Neural progenitor cell (in vitro differentiated cells): ENCODE results near the gene MYO15B. TPM values are rescaled to one million over a fixed set of nuclear protein-coding genes. Genes with fewer than 3 reads are reported as not detected.

Experiments used
- DNase-seq: peaks from one replicate; pipeline ENCODE4 v3.0.0-alpha.2; 2016; ENCODE audit warnings: low spot score
- H2AFZ ChIP-seq: fragments of 200-600 bp; sonication (generic); replicated peaks from 2 replicates; pipeline ENCODE4 v1.6.1; 2016; ENCODE audit warnings: antibody characterized with exemption
- H3F3A ChIP-seq: fragments of 200-600 bp; sonication (generic); 2 replicates; pipeline ENCODE4 v1.6.1; 2016; ENCODE audit warnings: antibody characterized with exemption, low read depth
- H3K27ac ChIP-seq: fragments of 200-600 bp; sonication (generic); 2 replicates; pipeline ENCODE4 v1.5.1; 2016; ENCODE audit warnings: mild to moderate bottlenecking
- H3K27me3 ChIP-seq: fragments of 200-600 bp; sonication (generic); 2 replicates; pipeline ENCODE4 v1.6.1; 2016; ENCODE audit warnings: mild to moderate bottlenecking, moderate library complexity
- H3K36me3 ChIP-seq: fragments of 200-600 bp; sonication (generic); 2 replicates; pipeline ENCODE4 v1.5.1; 2016
- H3K4me1 ChIP-seq: fragments of 200-600 bp; sonication (generic); 2 replicates; pipeline ENCODE4 v1.6.1; 2016; ENCODE audit warnings: mixed run types
- H3K4me2 ChIP-seq: fragments of 200-600 bp; sonication (generic); 2 replicates; pipeline ENCODE4 v1.6.1; 2016
- H3K4me3 ChIP-seq: fragments of 200-600 bp; sonication (generic); 2 replicates; pipeline ENCODE4 v1.5.1; 2016
- H3K79me2 ChIP-seq: fragments of 200-600 bp; sonication (generic); 2 replicates; pipeline ENCODE4 v1.6.1; 2016; ENCODE audit warnings: low read depth
- H3K9ac ChIP-seq: fragments of 200-600 bp; sonication (generic); 2 replicates; pipeline ENCODE4 v1.6.1; 2016
- H3K9me3 ChIP-seq: fragments of 200-600 bp; sonication (generic); 2 replicates; pipeline ENCODE4 v1.5.1; 2016; ENCODE audit warnings: low read depth
- H4K20me1 ChIP-seq: fragments of 200-600 bp; sonication (generic); 2 replicates; pipeline ENCODE4 v1.6.1; 2016; ENCODE audit warnings: low read depth
- H3K27ac Mint-ChIP-seq: 3 replicates; pipeline ENCODE4 v1.8.0; 2021; ENCODE audit warnings: mixed read lengths
- H3K27me3 Mint-ChIP-seq: 2 replicates; pipeline ENCODE4 v1.8.0; 2022; ENCODE audit warnings: low read depth, mild to moderate bottlenecking, inconsistent platforms, moderate library complexity, mixed read lengths; ENCODE audit not compliant: insufficient read depth
- H3K36me3 Mint-ChIP-seq: 3 replicates; pipeline ENCODE4 v1.8.0; 2021; ENCODE audit warnings: mixed read lengths
- H3K4me1 Mint-ChIP-seq: 3 replicates; pipeline ENCODE4 v1.8.0; 2021; ENCODE audit warnings: mixed read lengths
- H3K4me3 Mint-ChIP-seq: 3 replicates; pipeline ENCODE4 v1.8.0; 2021; ENCODE audit warnings: mild to moderate bottlenecking, moderate library complexity, mixed read lengths
- H3K9me3 Mint-ChIP-seq: 3 replicates; pipeline ENCODE4 v1.8.0; 2020; ENCODE audit warnings: mixed read lengths
- CTCF ChIP-seq: fragments of 200-600 bp; sonication (generic); IDR thresholded peaks from 2 replicates; pipeline ENCODE4 v1.5.1; 2017; ENCODE audit warnings: antibody characterized with exemption, mild to moderate bottlenecking
- EZH2 ChIP-seq: fragments of 200-600 bp; sonication (generic); IDR thresholded peaks from 2 replicates; pipeline ENCODE4 v1.6.1; 2017; ENCODE audit warnings: antibody characterized with exemption, mild to moderate bottlenecking, moderate library complexity
- EZH2phosphoT487 ChIP-seq: fragments of 200-600 bp; sonication (generic); IDR thresholded peaks from 2 replicates; pipeline ENCODE4 v1.6.1; 2017; ENCODE audit warnings: antibody characterized with exemption
- total RNA-seq: library from RNA; depleted of rRNA; stranded (reverse); fragments of >200 nt; gene quantifications from 2 replicates; pipeline ENCODE4 v1.2.3, GENCODE V29; 2015; ENCODE audit warnings: low replicate concordance

The MYO15B gene
- total RNA-seq, 1 donor from 2014 or later = 10.2 TPM

- H3K27ac ChIP-seq = no peak overlapping the region
- H3K27me3 ChIP-seq = no peaks in the 10 kb centered on the region
- no peaks in the 10 kb centered on the region for H3K79me2 ChIP-seq
- H3K4me3 ChIP-seq = no peak overlapping the region
- no peaks in the 10 kb centered on the region for H3K36me3 ChIP-seq
- Mint-ChIP-seq H3K9me3 (no peaks in the 10 kb centered on the region), H3K4me3 (no peak overlapping the region), H3K36me3 (no peaks in the 10 kb centered on the region), H3K27me3 (peaks cover 10% of the 10 kb centered on the region), H3K4me1 (peaks cover 18% of the 10 kb centered on the region), H3K27ac (no peak overlapping the region)
- H3K9ac ChIP-seq = no peak overlapping the region
- no peak for TF ChIP-seq EZH2phosphoT487
- no peak for TF ChIP-seq CTCF
- no peak for TF ChIP-seq EZH2
- H3K4me1 ChIP-seq = peaks cover 13% of the 10 kb centered on the region
- H4K20me1 ChIP-seq = peaks cover 43% of the 10 kb centered on the region
- H2AFZ ChIP-seq = no peak overlapping the region
- no peak for DNase-seq
- no peak overlapping the region for H3K4me2 ChIP-seq
- peaks cover 10% of the 10 kb centered on the region for H3F3A ChIP-seq
- H3K9me3 ChIP-seq = no peaks in the 10 kb centered on the region
Measured at GRCh38 chr17:75639327-75639726, 51.7 kb downstream of the MYO15B start.

- Histone ChIP-seq H3K4me3 (no peak overlapping the region), H4K20me1 (peaks cover 37% of the 10 kb centered on the region), H3K27ac (no peak overlapping the region), H3K4me2 (no peak overlapping the region), H3K4me1 (peaks cover 8% of the 10 kb centered on the region), H3K79me2 (no peaks in the 10 kb centered on the region), H3K27me3 (no peaks in the 10 kb centered on the region), H3K9ac (no peak overlapping the region), H2AFZ (no peak overlapping the region), H3K9me3 (no peaks in the 10 kb centered on the region), H3K36me3 (no peaks in the 10 kb centered on the region), H3F3A (peaks cover 4% of the 10 kb centered on the region)
- Mint-ChIP-seq H3K4me1 (peaks cover 12% of the 10 kb centered on the region), H3K27me3 (peaks cover 5% of the 10 kb centered on the region), H3K36me3 (no peaks in the 10 kb centered on the region), H3K4me3 (no peak overlapping the region), H3K27ac (no peak overlapping the region), H3K9me3 (no peaks in the 10 kb centered on the region)
- no peak for DNase-seq
- TF ChIP-seq EZH2phosphoT487 = no peak
- no peak for TF ChIP-seq EZH2
- TF ChIP-seq CTCF = no peak
Measured at GRCh38 chr17:75639771-75640555, 52.4 kb downstream of the MYO15B start.

- no peak for TF ChIP-seq CTCF
- no peak for TF ChIP-seq EZH2
- TF ChIP-seq EZH2phosphoT487 = no peak
- no peak overlapping the region for H2AFZ ChIP-seq
- no peaks in the 10 kb centered on the region for H3F3A ChIP-seq
- H3K4me1 ChIP-seq = peaks cover 1% of the 10 kb centered on the region
- no peaks in the 10 kb centered on the region for H3K9me3 Mint-ChIP-seq
- H3K4me2 ChIP-seq = no peak overlapping the region
- no peaks in the 10 kb centered on the region for H3K9me3 ChIP-seq
- H4K20me1 ChIP-seq = peaks cover 30% of the 10 kb centered on the region
- no peaks in the 10 kb centered on the region for H3K36me3 ChIP-seq
- H3K27ac Mint-ChIP-seq = no peak overlapping the region
- H3K4me3 ChIP-seq = no peak overlapping the region
- no peak overlapping the region for H3K4me3 Mint-ChIP-seq
- H3K79me2 ChIP-seq = no peaks in the 10 kb centered on the region
- no peak overlapping the region for H3K9ac ChIP-seq
- no peak for DNase-seq
- H3K27me3 ChIP-seq = no peaks in the 10 kb centered on the region
- H3K4me1 Mint-ChIP-seq = peaks cover 6% of the 10 kb centered on the region
- H3K27ac ChIP-seq = no peak overlapping the region
- H3K27me3 Mint-ChIP-seq = peaks cover 2% of the 10 kb centered on the region
- no peaks in the 10 kb centered on the region for H3K36me3 Mint-ChIP-seq
Measured at GRCh38 chr17:75640556-75641119, 53.0 kb downstream of the MYO15B start.
